Measurements from ENCODE around the gene TRIM24. TPM values are rescaled to one million over a fixed set of nuclear protein-coding genes. Genes with fewer than 3 reads are reported as not detected.

Gene TRIM24
- total and polyA plus RNA-seq, 10 donors, result 5.2 to 22.3 (median 15.3) TPM

GRCh38 chr7:138505361-138505873 lies 45.4 kb downstream of the TRIM24 start:
- Histone ChIP-seq H3K4me3 (no peak overlapping the region), H3K27ac (no peak overlapping the region), H3K9me3 (no peaks in the 10 kb centered on the region), H3K4me1 (no peaks in the 10 kb centered on the region), H3K27me3 (replicated peaks in 1 of 7) (no peaks in the 10 kb centered on the region), H3K36me3 (peaks cover 0 to 40% (median 7%) of the 10 kb centered on the region in 6 donors)
- WGBS, 5 donors, result 94 to 100% (median 96%) methylated on average over 2 of the region's 2 CpGs
- no peak for DNase-seq
- intact Hi-C loops (cut with DNase I; ENCODE audit: low total_unique reads), result no loop called here
- TF ChIP-seq POLR2AphosphoS5 (IDR thresholded peaks at IDR 0.05) (no peak), POLR2A (IDR thresholded peaks at IDR 0.05) (no peak), CTCF (IDR thresholded peaks at IDR 0.05 in 8 of 11, conservative IDR thresholded peaks at IDR 0.05 in 3 of 11) (no peak)

- no peak overlapping the region for H3K4me3 ChIP-seq
- TF ChIP-seq POLR2A (IDR thresholded peaks at IDR 0.05) (no peak), POLR2AphosphoS5 (IDR thresholded peaks at IDR 0.05) (no peak), CTCF (IDR thresholded peaks at IDR 0.05 in 8 of 11, conservative IDR thresholded peaks at IDR 0.05 in 3 of 11) (no peak)
- no peaks in the 10 kb centered on the region for H3K27me3 ChIP-seq (replicated peaks in 1 of 7)
- WGBS, 5 donors, result 0 to 29% (median 0%) methylated on average over 1 of the region's 1 CpG
- DNase-seq, result no peak
- intact Hi-C loops (cut with DNase I; ENCODE audit: low total_unique reads), result no loop called here
- no peak overlapping the region for H3K27ac ChIP-seq
- H3K9me3 ChIP-seq, result peaks cover 0 to 1% (median 0%) of the 10 kb centered on the region in 8 donors
- no peaks in the 10 kb centered on the region for H3K4me1 ChIP-seq
- H3K36me3 ChIP-seq, result peaks cover 0 to 54% (median 12%) of the 10 kb centered on the region in 6 donors
These were observed 46.7 kb downstream of the TRIM24 start for GRCh38 chr7:138506764-138507163.

GRCh38 chr7:138510003-138510402 lies 49.9 kb downstream of the TRIM24 start:
- no peak for TF ChIP-seq CTCF (IDR thresholded peaks at IDR 0.05 in 8 of 11, conservative IDR thresholded peaks at IDR 0.05 in 3 of 11)
- TF ChIP-seq POLR2AphosphoS5 (IDR thresholded peaks at IDR 0.05), result no peak
- TF ChIP-seq POLR2A (IDR thresholded peaks at IDR 0.05), result no peak
- peaks cover 0 to 12% (median 0%) of the 10 kb centered on the region in 8 donors for H3K9me3 ChIP-seq
- peaks cover 0 to 3% (median 0%) of the 10 kb centered on the region in 6 donors for H3K4me1 ChIP-seq
- 72 to 89% (median 77%) methylated on average over 3 of the region's 3 CpGs for WGBS, 5 donors
- H3K4me3 ChIP-seq, result no peak overlapping the region
- DNase-seq, result no peak
- intact Hi-C loops (cut with DNase I; ENCODE audit: low total_unique reads), result no loop called here
- H3K27me3 ChIP-seq (replicated peaks in 1 of 7), result no peaks in the 10 kb centered on the region
- H3K27ac ChIP-seq, result no peak overlapping the region
- H3K36me3 ChIP-seq, result peaks cover 0 to 55% (median 18%) of the 10 kb centered on the region in 6 donors

GRCh38 chr7:138512092-138512858 lies 52.2 kb downstream of the TRIM24 start:
- DNase-seq, result no peak
- H3K9me3 ChIP-seq, result peaks cover 0 to 12% (median 0%) of the 10 kb centered on the region in 8 donors
- WGBS, 5 donors, result 98 to 100% (median 99%) methylated on average over 3 of the region's 3 CpGs
- no peaks in the 10 kb centered on the region for H3K27me3 ChIP-seq (replicated peaks in 1 of 7)
- peaks cover 0 to 60% (median 34%) of the 10 kb centered on the region in 6 donors for H3K36me3 ChIP-seq
- H3K4me1 ChIP-seq, result peaks cover 0 to 6% (median 0%) of the 10 kb centered on the region in 6 donors
- intact Hi-C loops (cut with DNase I; ENCODE audit: low total_unique reads), result no loop called here
- TF ChIP-seq POLR2A (IDR thresholded peaks at IDR 0.05), result no peak
- no peak overlapping the region for H3K4me3 ChIP-seq
- H3K27ac ChIP-seq, result no peak overlapping the region

All from spleen (tissue), 11 donors.